Activated naive CD8-positive, alpha-beta T cell treated with anti-CD3 and anti-CD28 coated beads for 36 hours (primary cell): Measurements from ENCODE around the gene POLD3. TPM values are rescaled to one million over a fixed set of nuclear protein-coding genes. Genes with fewer than 3 reads are reported as not detected.

Experiments
- DNase-seq: peaks from one replicate; pipeline ENCODE4 v3.0.0; 2021
- H3K27ac Mint-ChIP-seq: one replicate; pipeline ENCODE4 v1.8.0; 2022; ENCODE audit warnings: mild to moderate bottlenecking, moderate library complexity, mixed read lengths
- H3K27me3 Mint-ChIP-seq: one replicate; pipeline ENCODE4 v1.8.0; 2022; ENCODE audit warnings: mild to moderate bottlenecking, mixed read lengths
- H3K36me3 Mint-ChIP-seq: one replicate; pipeline ENCODE4 v1.8.0; 2021; ENCODE audit warnings: mild to moderate bottlenecking, mixed read lengths
- H3K4me1 Mint-ChIP-seq: one replicate; pipeline ENCODE4 v1.8.0; 2021; ENCODE audit warnings: mixed read lengths
- H3K4me3 Mint-ChIP-seq: one replicate; pipeline ENCODE4 v1.8.0; 2022; ENCODE audit warnings: mild to moderate bottlenecking, moderate library complexity, mixed read lengths
- H3K9me3 Mint-ChIP-seq: one replicate; pipeline ENCODE4 v1.8.0; 2022; ENCODE audit warnings: mixed read lengths
- total RNA-seq, 2 experiments: library from RNA; stranded (reverse); gene quantifications; one replicate each; pipeline ENCODE4 v1.2.3, GENCODE V29; 2021

POLD3 gene
- total RNA-seq, 2 experiments from 2014 or later = 68.4 to 71.3 TPM

- Mint-ChIP-seq H3K27me3 (peaks cover 32% of the 10 kb centered on the region), H3K4me1 (no peaks in the 10 kb centered on the region)
Measured at GRCh38 chr11:74681686-74682651, 89.6 kb downstream of the POLD3 start.

GRCh38 chr11:74682731-74683278 lies 90.4 kb downstream of the POLD3 start:
- DNase-seq = no peak
- Mint-ChIP-seq H3K27ac (no peak overlapping the region), H3K4me1 (no peaks in the 10 kb centered on the region), H3K36me3 (no peaks in the 10 kb centered on the region), H3K27me3 (peaks cover 32% of the 10 kb centered on the region), H3K9me3 (no peaks in the 10 kb centered on the region), H3K4me3 (no peak overlapping the region)

More at GRCh38 chr11:74681686-74682651, 89.6 kb downstream of the POLD3 start:
- no peak overlapping the region for H3K27ac Mint-ChIP-seq
- H3K4me3 Mint-ChIP-seq = no peak overlapping the region
- DNase-seq = no peak
- H3K9me3 Mint-ChIP-seq = no peaks in the 10 kb centered on the region
- no peaks in the 10 kb centered on the region for H3K36me3 Mint-ChIP-seq

DNA sequence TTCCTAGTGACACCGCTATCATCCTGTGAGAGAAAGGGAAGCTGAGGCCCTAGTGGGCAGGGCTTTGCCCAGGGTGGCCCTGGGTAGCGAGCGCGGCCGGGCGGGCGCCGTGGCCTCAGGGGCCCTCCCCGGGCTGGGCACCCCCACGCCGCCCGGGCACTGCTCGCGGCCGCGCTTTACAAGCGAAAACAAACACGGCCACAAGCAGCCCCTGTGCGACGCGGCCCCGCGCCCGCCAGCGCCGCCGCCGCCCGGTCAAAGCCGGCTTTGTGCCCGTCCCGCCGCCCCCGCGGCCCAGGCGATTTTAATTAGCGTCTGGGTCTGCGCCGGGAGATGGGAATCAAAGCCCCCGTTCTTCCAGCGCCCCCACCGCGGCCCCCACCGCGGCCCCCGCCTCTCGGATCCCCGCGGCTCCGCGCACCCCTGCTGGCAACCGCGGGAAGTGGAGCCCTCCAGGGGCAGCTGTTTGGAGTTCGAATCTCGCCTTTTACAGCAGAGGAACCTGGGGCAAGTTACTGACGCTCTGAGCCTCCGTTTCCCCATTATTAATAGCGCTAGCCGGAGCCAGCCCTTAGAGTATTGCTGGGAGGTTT lies 91.0 kb downstream of the POLD3 start:
- no peaks in the 10 kb centered on the region for H3K4me1 Mint-ChIP-seq
- no peaks in the 10 kb centered on the region for H3K9me3 Mint-ChIP-seq
- DNase-seq = no peak
- peaks cover 32% of the 10 kb centered on the region for H3K27me3 Mint-ChIP-seq
- no peaks in the 10 kb centered on the region for H3K36me3 Mint-ChIP-seq
- H3K4me3 Mint-ChIP-seq = no peak overlapping the region
- no peak overlapping the region for H3K27ac Mint-ChIP-seq

DNA sequence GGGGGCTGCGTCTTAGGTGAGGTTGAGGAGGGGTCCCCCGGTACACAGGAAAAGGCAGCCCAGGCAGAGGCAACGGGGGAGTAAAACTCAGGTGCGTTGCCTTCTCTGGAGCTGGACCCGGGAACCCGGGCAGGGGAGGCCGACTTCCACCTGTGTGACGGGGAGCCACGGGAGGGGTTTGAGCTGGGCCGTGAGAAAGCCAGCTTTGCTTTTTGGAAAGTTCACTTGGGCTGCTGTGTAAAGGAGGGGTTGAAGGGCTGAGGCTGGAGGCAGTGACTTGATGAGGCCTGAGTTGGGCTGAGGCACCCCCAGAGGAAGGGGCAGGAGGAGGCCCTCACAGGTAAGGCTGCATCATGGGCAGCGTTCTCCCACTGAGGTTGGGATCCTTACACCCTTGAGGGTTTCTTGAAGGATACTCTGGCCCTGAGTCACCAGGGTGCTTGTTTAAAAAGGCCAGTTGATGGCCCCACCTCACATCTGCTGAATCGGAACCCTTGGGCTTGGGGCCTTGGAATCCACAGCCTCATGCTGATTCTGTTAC lies 91.6 kb downstream of the POLD3 start:
- Mint-ChIP-seq H3K36me3 (no peaks in the 10 kb centered on the region), H3K9me3 (no peaks in the 10 kb centered on the region), H3K4me1 (no peaks in the 10 kb centered on the region), H3K27ac (no peak overlapping the region), H3K27me3 (peaks cover 32% of the 10 kb centered on the region), H3K4me3 (no peak overlapping the region)
- no peak for DNase-seq

DNA sequence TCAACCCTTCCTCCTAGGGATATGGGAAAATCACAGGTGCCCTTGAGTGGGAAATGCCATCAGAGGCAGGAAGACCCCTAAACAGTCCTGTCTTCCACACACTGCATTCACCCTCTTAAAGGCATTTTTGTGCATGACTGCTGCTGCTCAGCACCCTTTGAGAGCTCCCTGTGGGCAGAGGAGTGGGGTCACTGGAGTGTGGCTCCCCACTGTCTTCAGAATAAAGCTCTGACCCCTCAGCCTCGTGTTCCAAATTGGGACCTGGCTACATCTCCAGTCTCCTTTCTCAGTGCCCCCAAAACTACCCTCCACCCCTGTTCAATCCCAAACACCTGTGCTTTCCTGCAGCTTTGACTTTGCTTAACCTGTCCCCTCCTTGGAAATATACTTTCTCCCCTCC lies 92.3 kb downstream of the POLD3 start:
- peaks cover 32% of the 10 kb centered on the region for H3K27me3 Mint-ChIP-seq
- DNase-seq = no peak
- no peaks in the 10 kb centered on the region for H3K9me3 Mint-ChIP-seq
- H3K27ac Mint-ChIP-seq = no peak overlapping the region
- no peaks in the 10 kb centered on the region for H3K36me3 Mint-ChIP-seq
- no peaks in the 10 kb centered on the region for H3K4me1 Mint-ChIP-seq
- H3K4me3 Mint-ChIP-seq = no peak overlapping the region

DNA sequence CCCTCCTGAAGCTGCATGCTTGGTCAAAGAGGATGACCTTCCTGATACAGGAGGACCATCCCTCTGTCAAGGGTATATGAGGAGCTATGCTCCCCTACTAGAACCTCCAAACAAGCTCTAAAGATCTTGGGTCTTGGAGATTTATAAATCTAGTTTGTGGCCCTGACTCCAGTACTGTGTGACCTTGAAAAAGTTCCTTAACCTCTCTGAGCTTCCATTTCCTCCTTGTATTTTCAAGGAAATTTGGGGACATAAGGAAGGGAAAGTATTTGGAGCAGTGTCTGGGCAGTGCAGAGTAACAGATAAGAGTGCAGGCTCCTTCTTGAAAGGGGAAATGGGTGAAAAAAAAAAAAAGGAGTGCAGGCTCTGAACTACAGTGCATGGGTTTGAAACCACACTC lies 93.0 kb downstream of the POLD3 start:
- Mint-ChIP-seq H3K9me3 (no peaks in the 10 kb centered on the region), H3K27me3 (peaks cover 32% of the 10 kb centered on the region), H3K36me3 (no peaks in the 10 kb centered on the region), H3K4me3 (no peak overlapping the region), H3K4me1 (no peaks in the 10 kb centered on the region), H3K27ac (no peak overlapping the region)
- DNase-seq = no peak

- no peak for DNase-seq
- Mint-ChIP-seq H3K4me3 (no peak overlapping the region), H3K36me3 (no peaks in the 10 kb centered on the region), H3K27me3 (peaks cover 32% of the 10 kb centered on the region), H3K9me3 (no peaks in the 10 kb centered on the region), H3K27ac (no peak overlapping the region), H3K4me1 (no peaks in the 10 kb centered on the region)
Measured at GRCh38 chr11:74685905-74686304, 93.5 kb downstream of the POLD3 start.

- Mint-ChIP-seq H3K27ac (no peak overlapping the region), H3K9me3 (no peaks in the 10 kb centered on the region), H3K4me3 (no peak overlapping the region), H3K4me1 (no peaks in the 10 kb centered on the region), H3K27me3 (peaks cover 29% of the 10 kb centered on the region), H3K36me3 (no peaks in the 10 kb centered on the region)
- no peak for DNase-seq
Measured at GRCh38 chr11:74686792-74687191, 94.4 kb downstream of the POLD3 start.

- H3K9me3 Mint-ChIP-seq = no peaks in the 10 kb centered on the region
- H3K27me3 Mint-ChIP-seq = peaks cover 24% of the 10 kb centered on the region
- H3K27ac Mint-ChIP-seq = no peak overlapping the region
- no peaks in the 10 kb centered on the region for H3K36me3 Mint-ChIP-seq
- no peak for DNase-seq
- H3K4me1 Mint-ChIP-seq = no peaks in the 10 kb centered on the region
- H3K4me3 Mint-ChIP-seq = no peak overlapping the region
Measured at GRCh38 chr11:74687237-74688023, 95.0 kb downstream of the POLD3 start.

DNA sequence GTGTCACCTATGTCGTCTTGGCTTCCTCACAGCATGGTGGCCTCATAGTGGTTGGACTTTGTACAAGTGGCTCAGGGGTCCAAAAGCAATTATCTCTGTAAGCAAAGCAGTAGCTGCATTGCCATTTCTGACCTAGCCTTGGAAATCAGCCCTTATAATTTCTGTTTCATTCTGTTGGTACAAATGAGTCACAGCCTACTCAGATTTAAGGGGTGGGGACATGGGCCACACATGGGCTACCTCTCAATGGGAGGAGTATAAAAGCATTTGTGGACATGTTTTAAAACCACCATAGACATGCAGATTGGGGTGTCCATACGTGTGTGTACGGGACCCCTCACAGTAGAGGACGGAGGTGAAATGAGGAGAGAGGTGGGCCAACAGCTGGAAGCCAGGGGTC lies 97.3 kb downstream of the POLD3 start:
- Mint-ChIP-seq H3K27me3 (peaks cover 6% of the 10 kb centered on the region), H3K36me3 (no peaks in the 10 kb centered on the region), H3K4me3 (no peak overlapping the region), H3K4me1 (no peaks in the 10 kb centered on the region), H3K27ac (no peak overlapping the region), H3K9me3 (no peaks in the 10 kb centered on the region)
- DNase-seq = no peak

- Mint-ChIP-seq H3K4me3 (no peak overlapping the region), H3K36me3 (no peaks in the 10 kb centered on the region), H3K27me3 (no peaks in the 10 kb centered on the region), H3K27ac (no peak overlapping the region), H3K4me1 (no peaks in the 10 kb centered on the region), H3K9me3 (no peaks in the 10 kb centered on the region)
- DNase-seq = no peak
Measured at GRCh38 chr11:74691755-74692154, 99.4 kb downstream of the POLD3 start.

Other genes with a start within 250 kb of the POLD3 start
- gene PGM2L1, start 194.1 kb upstream of the POLD3 start, total RNA-seq = 10 to 100 TPM; 10.3 to 11.0 TPM
- not detected for gene KCNE3, start 125.0 kb upstream of the POLD3 start, total RNA-seq
- gene LIPT2, start 98.9 kb upstream of the POLD3 start, total RNA-seq = 1 to 10 TPM; 4.2 to 6.0 TPM
- not detected for gene CHRDL2, start 138.8 kb downstream of the POLD3 start, total RNA-seq
- 10 to 100 TPM; 12.4 to 13.3 TPM for gene RNF169, start 156.3 kb downstream of the POLD3 start, total RNA-seq